ENCODE measurements around the gene CAND2. TPM values are rescaled to one million over a fixed set of nuclear protein-coding genes. Genes with fewer than 3 reads are reported as not detected.

Gene CAND2
- total and polyA plus RNA-seq, 3 donors from 2014 or later = 38.0 to 128 (median 118) TPM

GRCh38 chr3:12751571-12751970 lies 44.9 kb upstream of the CAND2 start:
- no peaks in the 10 kb centered on the region for H3K36me3 ChIP-seq (ENCODE audit: low read depth, missing control alignments)
- no peak overlapping the region for H3K4me3 ChIP-seq
- no peaks in the 10 kb centered on the region for H3K4me1 ChIP-seq
- no peak for DNase-seq
- H3K27me3 ChIP-seq = no peaks in the 10 kb centered on the region
- no peaks in the 10 kb centered on the region for H3K9me3 ChIP-seq
- H3K27ac ChIP-seq = no peak overlapping the region
- WGBS, 2 donors = 93 to 99% methylated on average over 5 of the region's 5 CpGs
- no peak for TF ChIP-seq POLR2A (IDR thresholded peaks at IDR 0.05)
- intact Hi-C loops (cut with DNase I; ENCODE audit: low total_unique reads) = no loop called here

- TF ChIP-seq CTCF (IDR thresholded peaks at IDR 0.05) = no peak
- TF ChIP-seq POLR2A (IDR thresholded peaks at IDR 0.05) = no peak
- DNase-seq = no peak
- Histone ChIP-seq H3K36me3 (ENCODE audit: low read depth, missing control alignments) (no peaks in the 10 kb centered on the region), H3K4me3 (no peak overlapping the region), H3K27ac (no peak overlapping the region), H3K9me3 (no peaks in the 10 kb centered on the region), H3K27me3 (no peaks in the 10 kb centered on the region), H3K4me1 (no peaks in the 10 kb centered on the region)
- WGBS, 2 donors = 64 to 65% methylated on average over 3 of the region's 3 CpGs
- intact Hi-C loops (cut with DNase I; ENCODE audit: low total_unique reads) = no loop called here
Measured at GRCh38 chr3:12752102-12752501, 44.4 kb upstream of the CAND2 start.

GRCh38 chr3:12752809-12753208 lies 43.7 kb upstream of the CAND2 start:
- intact Hi-C loops (cut with DNase I; ENCODE audit: low total_unique reads) = no loop called here
- H3K27me3 ChIP-seq = no peaks in the 10 kb centered on the region
- no peaks in the 10 kb centered on the region for H3K9me3 ChIP-seq
- no peak for DNase-seq
- H3K4me3 ChIP-seq = no peak overlapping the region
- no peak for TF ChIP-seq CTCF (IDR thresholded peaks at IDR 0.05)
- TF ChIP-seq POLR2A (IDR thresholded peaks at IDR 0.05) = no peak
- WGBS, 2 donors = 54 to 78% methylated on average over 2 of the region's 2 CpGs
- no peak overlapping the region for H3K27ac ChIP-seq
- H3K4me1 ChIP-seq = no peaks in the 10 kb centered on the region
- H3K36me3 ChIP-seq (ENCODE audit: low read depth, missing control alignments) = no peaks in the 10 kb centered on the region

- intact Hi-C loops (cut with DNase I; ENCODE audit: low total_unique reads) = no loop called here
- no peak for DNase-seq
- no peak overlapping the region for H3K4me3 ChIP-seq
- H3K4me1 ChIP-seq = peaks cover 6% of the 10 kb centered on the region
- no peaks in the 10 kb centered on the region for H3K9me3 ChIP-seq
- 92 to 94% methylated on average over 8 to 9 of the region's 9 CpGs for WGBS, 2 donors
- TF ChIP-seq CTCF (IDR thresholded peaks at IDR 0.05) (no peak), POLR2A (IDR thresholded peaks at IDR 0.05) (no peak)
- no peaks in the 10 kb centered on the region for H3K27me3 ChIP-seq
- H3K36me3 ChIP-seq (ENCODE audit: low read depth, missing control alignments) = no peaks in the 10 kb centered on the region
- no peak overlapping the region for H3K27ac ChIP-seq
Measured at GRCh38 chr3:12753275-12754028, 43.0 kb upstream of the CAND2 start.

DNA sequence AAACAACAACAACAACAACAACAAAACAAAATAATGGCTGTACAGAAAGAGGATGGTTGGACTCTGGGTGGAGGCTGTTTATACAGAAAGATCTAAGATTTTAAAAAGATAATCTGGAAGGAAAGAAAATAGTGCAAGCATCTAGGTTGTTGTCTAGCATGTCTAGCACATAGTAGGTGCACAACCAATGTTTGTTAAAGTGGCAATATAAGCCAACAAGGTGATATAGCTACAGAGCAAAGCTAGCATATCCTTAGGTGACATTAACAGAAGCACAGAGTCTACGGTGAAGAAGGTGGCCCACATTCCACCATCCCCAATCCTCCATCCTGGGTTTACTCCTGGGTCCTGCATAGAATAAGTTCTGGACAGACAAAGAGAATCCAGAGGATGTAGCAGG lies 42.2 kb upstream of the CAND2 start:
- 95 to 100% methylated on average over 1 of the region's 1 CpG for WGBS, 2 donors
- Histone ChIP-seq H3K27me3 (no peaks in the 10 kb centered on the region), H3K4me1 (peaks cover 9% of the 10 kb centered on the region), H3K4me3 (no peak overlapping the region), H3K27ac (no peak overlapping the region), H3K36me3 (ENCODE audit: low read depth, missing control alignments) (no peaks in the 10 kb centered on the region), H3K9me3 (no peaks in the 10 kb centered on the region)
- no peak for DNase-seq
- TF ChIP-seq POLR2A (IDR thresholded peaks at IDR 0.05) = no peak
- TF ChIP-seq CTCF (IDR thresholded peaks at IDR 0.05) = no peak
- intact Hi-C loops (cut with DNase I; ENCODE audit: low total_unique reads) = no loop called here

All from testis (tissue), 3 donors.